Measurements from ENCODE around the gene DPP8.
"Not testable (repeated sequence)": the region's sequence is repeated elsewhere in the genome, so short reads cannot be mapped to it uniquely, and the experiment has no call there.

DPP8 gene

DNA sequence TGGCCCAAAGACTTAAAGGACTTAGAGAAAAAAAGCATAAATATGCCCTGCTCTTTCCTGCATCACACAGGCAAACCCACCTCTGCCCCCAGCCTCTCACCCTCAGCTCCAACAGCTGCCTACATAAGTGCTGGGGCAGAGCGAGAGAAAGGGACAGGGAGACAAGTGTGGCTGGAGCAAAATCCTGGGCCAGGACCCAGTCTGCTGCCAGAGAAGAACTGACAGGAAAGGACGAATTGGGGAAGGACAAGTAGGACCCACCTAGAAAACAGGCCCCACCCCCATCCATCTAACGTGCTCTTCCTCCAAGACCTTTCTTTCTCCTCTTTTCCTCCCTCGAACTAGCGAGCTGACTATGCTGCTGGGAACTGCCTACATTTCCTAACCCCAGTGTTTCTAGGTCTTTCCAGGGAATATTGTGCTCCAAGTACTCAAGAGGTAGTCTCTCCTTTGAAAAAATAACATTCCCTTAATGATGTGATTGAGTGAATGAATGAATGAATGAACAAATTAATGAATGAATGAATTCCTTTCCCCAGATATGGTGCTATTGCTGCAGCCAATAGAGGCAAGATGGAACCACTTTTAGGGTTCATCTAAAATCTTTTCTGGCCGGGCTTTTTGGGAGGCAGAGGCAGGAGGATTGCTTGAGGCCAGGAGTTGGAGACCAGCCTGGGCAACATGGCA, 113.2 kb downstream of the DPP8 start:
- Histone ChIP-seq H3K36me3 (ENCODE audit: control insufficient read depth in 2 of 2, insufficient read depth in 2 of 2, low read length in 2 of 2) (no peaks in the 10 kb centered on the region), H3K9ac (ENCODE audit: low read length in 2 of 2) (no peak overlapping the region), H3K27ac (ENCODE audit: low read length) (no peak overlapping the region), H3K4me3 (ENCODE audit: low read length in 2 of 2) (no peak overlapping the region), H3K9me3 (ENCODE audit: control insufficient read depth in 2 of 2, low read length in 2 of 2) (no peaks in the 10 kb centered on the region), H3K4me1 (ENCODE audit: control insufficient read depth, insufficient read depth, low read length) (no peaks in the 10 kb centered on the region), H3K27me3 (ENCODE audit: control insufficient read depth in 1 of 2, insufficient read depth in 2 of 2, low read length in 2 of 2) (peaks cover 7 to 13% of the 10 kb centered on the region in 2 donors)

DNA sequence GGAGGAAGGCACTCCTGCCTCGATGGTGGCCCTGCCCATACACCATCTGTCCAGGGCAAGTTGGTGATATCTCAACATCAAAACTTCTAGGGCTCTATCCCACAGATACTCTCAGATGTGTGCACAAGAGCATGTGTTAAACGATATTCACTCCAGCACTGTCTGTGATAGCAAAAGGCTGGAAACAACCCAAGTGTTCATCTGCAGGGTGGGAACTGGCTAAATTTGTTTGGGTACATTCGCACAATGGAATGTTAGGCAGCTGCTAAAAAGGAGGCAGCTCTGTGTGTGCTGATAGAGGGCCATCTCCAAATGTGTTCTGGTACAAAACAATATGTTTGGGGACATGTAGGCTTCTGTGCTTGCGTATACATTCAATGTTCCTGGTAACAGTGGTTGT, 114.5 kb downstream of the DPP8 start:
- Histone ChIP-seq H3K9ac (ENCODE audit: low read length in 2 of 2) (no peak overlapping the region), H3K27ac (ENCODE audit: low read length) (no peak overlapping the region), H3K27me3 (ENCODE audit: control insufficient read depth in 1 of 2, insufficient read depth in 2 of 2, low read length in 2 of 2) (peaks cover 7 to 11% of the 10 kb centered on the region in 2 donors), H3K9me3 (ENCODE audit: control insufficient read depth in 2 of 2, low read length in 2 of 2) (no peaks in the 10 kb centered on the region), H3K4me3 (ENCODE audit: low read length in 2 of 2) (no peak overlapping the region), H3K36me3 (ENCODE audit: control insufficient read depth in 2 of 2, insufficient read depth in 2 of 2, low read length in 2 of 2) (no peaks in the 10 kb centered on the region), H3K4me1 (ENCODE audit: control insufficient read depth, insufficient read depth, low read length) (no peaks in the 10 kb centered on the region)

DNA sequence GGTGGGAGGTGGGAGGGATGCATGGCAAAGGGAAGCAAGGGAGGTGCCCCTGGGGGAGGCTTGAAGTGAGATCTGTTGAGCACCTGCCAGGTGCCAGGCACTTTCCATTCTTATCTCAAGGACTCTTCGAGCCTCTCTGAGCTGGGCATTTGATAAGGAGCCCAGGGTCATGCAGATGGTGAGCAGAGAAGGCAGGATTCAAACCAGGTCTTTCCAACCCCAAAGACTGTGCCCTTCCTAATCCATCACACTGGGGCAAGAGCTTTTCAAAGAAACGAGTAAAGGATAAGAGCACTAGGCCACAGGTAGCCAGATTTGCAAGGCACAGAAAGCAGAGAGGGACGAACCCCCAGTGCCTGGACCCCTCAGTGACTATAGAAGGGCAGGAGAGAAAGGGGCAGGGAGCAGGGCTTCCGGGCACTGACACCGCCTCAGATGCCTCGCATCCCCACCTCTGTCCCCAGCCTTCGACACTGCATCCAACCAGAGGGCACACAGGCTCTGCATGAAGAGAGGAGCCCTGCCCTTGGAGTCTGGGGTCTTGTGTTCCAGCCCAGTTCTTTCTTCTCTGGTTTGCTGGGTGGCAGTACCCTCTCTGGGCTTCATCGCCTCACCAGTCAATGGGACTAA, 115.8 kb downstream of the DPP8 start:
- Histone ChIP-seq H3K9me3 (ENCODE audit: control insufficient read depth in 2 of 2, low read length in 2 of 2) (no peaks in the 10 kb centered on the region), H3K27ac (ENCODE audit: low read length) (no peak overlapping the region), H3K4me1 (ENCODE audit: control insufficient read depth, insufficient read depth, low read length) (no peaks in the 10 kb centered on the region), H3K27me3 (ENCODE audit: control insufficient read depth in 1 of 2, insufficient read depth in 2 of 2, low read length in 2 of 2) (peaks cover 13 to 17% of the 10 kb centered on the region in 2 donors), H3K9ac (ENCODE audit: low read length in 2 of 2) (no peak overlapping the region), H3K36me3 (ENCODE audit: control insufficient read depth in 2 of 2, insufficient read depth in 2 of 2, low read length in 2 of 2) (no peaks in the 10 kb centered on the region), H3K4me3 (ENCODE audit: low read length in 2 of 2) (no peak overlapping the region)

DNA sequence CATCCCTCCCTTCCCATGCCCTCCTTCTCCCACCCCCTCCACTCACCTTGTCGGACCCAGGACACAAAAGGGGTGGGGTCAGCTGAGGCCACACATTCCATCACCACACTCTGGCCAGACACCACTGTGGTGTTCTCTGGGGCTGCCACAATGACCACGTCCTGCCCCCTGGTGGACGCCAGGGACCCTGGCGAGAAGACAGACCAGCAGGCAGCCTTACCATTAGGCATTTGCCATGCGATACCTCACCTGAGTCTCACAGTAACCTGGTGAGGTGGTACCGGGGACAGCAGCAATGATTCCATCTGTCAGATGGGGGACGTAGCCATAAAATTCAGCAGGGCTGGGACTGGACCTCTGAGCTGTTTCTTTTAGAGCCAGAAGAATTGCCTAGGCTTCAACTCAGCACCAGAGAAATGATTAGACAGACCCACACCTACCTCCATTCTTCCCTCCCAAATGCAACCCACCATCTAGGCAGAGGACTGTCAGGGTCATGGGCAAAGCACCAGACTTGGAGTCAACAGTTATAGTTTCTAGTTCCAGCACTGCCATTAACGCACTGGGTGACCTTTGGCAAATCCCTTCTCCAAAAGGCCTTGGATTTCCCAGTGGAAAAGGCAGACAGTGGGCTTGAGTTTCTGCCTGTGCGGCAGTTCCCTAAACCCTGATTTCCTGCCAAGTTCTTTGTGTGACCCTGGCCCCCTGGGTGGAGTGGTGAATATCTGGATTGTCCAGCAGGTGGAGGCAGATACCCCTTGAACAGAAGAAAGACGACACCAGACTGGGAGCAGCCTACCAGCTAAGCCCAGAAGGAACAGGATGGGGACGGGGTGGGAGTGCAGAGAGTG, 116.5 kb downstream of the DPP8 start:
- Histone ChIP-seq H3K9ac (ENCODE audit: low read length in 2 of 2) (no peak overlapping the region), H3K4me1 (ENCODE audit: control insufficient read depth, insufficient read depth, low read length) (no peaks in the 10 kb centered on the region), H3K4me3 (ENCODE audit: low read length in 2 of 2) (no peak overlapping the region), H3K36me3 (ENCODE audit: control insufficient read depth in 2 of 2, insufficient read depth in 2 of 2, low read length in 2 of 2) (no peaks in the 10 kb centered on the region), H3K9me3 (ENCODE audit: control insufficient read depth in 2 of 2, low read length in 2 of 2) (no peaks in the 10 kb centered on the region), H3K27ac (ENCODE audit: low read length) (no peak overlapping the region), H3K27me3 (ENCODE audit: control insufficient read depth in 1 of 2, insufficient read depth in 2 of 2, low read length in 2 of 2) (peaks cover 18 to 22% of the 10 kb centered on the region in 2 donors)

DNA sequence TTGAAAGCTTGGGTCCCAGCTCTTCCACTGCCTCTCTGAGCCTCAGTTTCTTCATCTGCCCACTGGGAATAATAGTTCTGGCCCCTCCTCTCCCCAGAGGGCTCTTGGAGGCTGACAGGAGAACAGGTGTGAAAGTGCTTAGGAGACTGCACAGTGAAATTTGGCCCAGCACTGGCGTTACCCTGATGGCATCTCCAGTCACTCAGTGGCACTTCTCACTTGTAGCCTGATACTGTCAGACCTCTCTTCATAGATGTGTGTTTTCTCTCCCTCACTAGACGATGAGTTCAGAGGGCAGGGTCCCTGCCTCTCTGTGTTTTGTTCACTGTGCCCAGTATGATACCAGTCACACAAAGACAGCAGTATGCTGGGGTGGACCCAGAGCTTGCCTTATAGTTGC, 117.5 kb downstream of the DPP8 start:
- peaks cover 26 to 29% of the 10 kb centered on the region in 2 donors for H3K27me3 ChIP-seq (ENCODE audit: control insufficient read depth in 1 of 2, insufficient read depth in 2 of 2, low read length in 2 of 2)

DNA sequence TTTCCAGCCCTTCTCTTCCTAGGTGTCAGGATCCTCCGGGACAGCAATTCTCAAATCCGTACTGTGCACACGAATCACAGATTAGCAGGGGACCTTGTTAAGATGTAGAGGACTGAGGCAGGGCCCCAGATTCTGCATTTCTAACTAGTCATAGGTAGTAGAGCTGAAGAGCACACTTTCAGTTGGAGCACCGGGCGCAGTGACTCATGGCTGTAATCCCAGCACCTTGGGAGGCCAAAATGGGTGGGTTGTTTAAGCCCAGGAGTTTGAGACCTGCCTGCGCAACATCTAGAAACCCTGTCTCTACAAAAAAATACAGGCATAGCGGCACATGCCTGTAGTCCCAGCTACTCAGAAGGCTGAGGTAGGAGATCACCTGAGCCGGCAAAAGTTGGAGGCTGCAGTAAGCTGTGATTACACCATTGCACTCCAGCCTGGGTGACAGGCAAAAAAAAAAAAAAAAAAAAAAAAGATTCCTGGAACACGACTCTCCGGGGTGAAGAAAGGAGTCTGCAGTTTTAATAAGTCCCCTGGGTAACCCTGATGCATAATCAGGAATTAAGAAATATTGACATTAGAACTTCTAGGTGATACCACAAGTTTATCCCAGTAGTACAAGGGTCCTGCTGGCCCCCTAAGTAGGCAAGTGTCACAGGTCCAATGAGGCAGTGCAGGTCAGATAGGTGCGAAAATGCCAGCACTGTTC, 118.3 kb downstream of the DPP8 start:
- Histone ChIP-seq H3K27me3 (ENCODE audit: control insufficient read depth in 1 of 2, insufficient read depth in 2 of 2, low read length in 2 of 2) (peaks cover 33 to 34% of the 10 kb centered on the region in 2 donors), H3K4me1 (ENCODE audit: control insufficient read depth, insufficient read depth, low read length) (peaks cover 3% of the 10 kb centered on the region), H3K27ac (ENCODE audit: low read length) (no peak overlapping the region), H3K4me3 (ENCODE audit: low read length in 2 of 2) (no peak overlapping the region), H3K9me3 (ENCODE audit: control insufficient read depth in 2 of 2, low read length in 2 of 2) (no peaks in the 10 kb centered on the region), H3K9ac (ENCODE audit: low read length in 2 of 2) (no peak overlapping the region), H3K36me3 (ENCODE audit: control insufficient read depth in 2 of 2, insufficient read depth in 2 of 2, low read length in 2 of 2) (no peaks in the 10 kb centered on the region)

More for the DNA sequence above, 117.5 kb downstream of the DPP8 start:
- Histone ChIP-seq H3K4me3 (ENCODE audit: low read length in 2 of 2) (no peak overlapping the region), H3K36me3 (ENCODE audit: control insufficient read depth in 2 of 2, insufficient read depth in 2 of 2, low read length in 2 of 2) (no peaks in the 10 kb centered on the region), H3K9me3 (ENCODE audit: control insufficient read depth in 2 of 2, low read length in 2 of 2) (no peaks in the 10 kb centered on the region), H3K4me1 (ENCODE audit: control insufficient read depth, insufficient read depth, low read length) (peaks cover 3% of the 10 kb centered on the region), H3K27ac (ENCODE audit: low read length) (no peak overlapping the region), H3K9ac (ENCODE audit: low read length in 2 of 2) (no peak overlapping the region)

DNA sequence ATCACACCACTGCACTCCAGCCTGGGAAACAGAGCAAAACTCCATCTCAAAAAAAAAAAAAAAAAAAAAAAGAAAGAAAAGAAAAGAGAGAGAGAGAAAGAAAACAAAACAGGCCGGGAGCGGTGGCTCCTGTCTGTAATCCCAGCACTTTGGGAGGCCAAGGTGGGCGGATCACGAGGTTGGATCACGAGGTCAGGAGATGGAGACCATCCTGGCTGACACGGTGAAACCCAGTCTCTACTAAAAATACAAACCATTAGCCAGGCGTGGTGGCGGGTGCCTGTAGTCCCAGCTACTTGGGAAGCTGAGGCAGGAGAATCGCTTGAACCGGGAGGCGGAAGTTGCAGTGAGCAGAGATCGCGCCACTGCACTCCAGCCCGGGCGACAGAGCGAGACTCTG, 119.0 kb downstream of the DPP8 start:
- peaks cover 30 to 36% of the 10 kb centered on the region in 2 donors for H3K27me3 ChIP-seq (ENCODE audit: control insufficient read depth in 1 of 2, insufficient read depth in 2 of 2, low read length in 2 of 2)
- H3K36me3 ChIP-seq (ENCODE audit: control insufficient read depth in 2 of 2, insufficient read depth in 2 of 2, low read length in 2 of 2); H3K4me3 ChIP-seq (ENCODE audit: low read length in 2 of 2); H3K9ac ChIP-seq (ENCODE audit: low read length in 2 of 2); H3K27ac ChIP-seq (ENCODE audit: low read length); H3K4me1 ChIP-seq (ENCODE audit: control insufficient read depth, insufficient read depth, low read length); H3K9me3 ChIP-seq (ENCODE audit: control insufficient read depth in 2 of 2, low read length in 2 of 2): not testable (repeated sequence)

DNA sequence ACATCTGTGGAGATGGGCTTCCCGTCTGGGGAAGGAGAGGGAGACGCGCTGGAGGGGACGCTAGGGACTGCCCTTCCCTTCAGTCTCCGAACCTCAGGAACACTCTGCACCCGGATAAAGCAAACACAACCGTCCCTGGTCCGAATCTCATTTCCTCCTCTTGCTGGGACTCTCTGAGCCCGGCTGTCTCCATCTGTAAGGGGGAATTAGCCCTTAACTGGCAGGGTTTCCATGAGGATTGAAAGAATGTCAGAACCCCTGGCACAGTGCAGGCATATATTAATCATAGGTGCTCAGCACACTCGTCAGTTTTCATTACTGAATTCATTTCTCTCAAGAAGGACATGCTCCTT, 120.5 kb downstream of the DPP8 start:
- Histone ChIP-seq H3K36me3 (ENCODE audit: control insufficient read depth in 2 of 2, insufficient read depth in 2 of 2, low read length in 2 of 2) (no peaks in the 10 kb centered on the region), H3K9me3 (ENCODE audit: control insufficient read depth in 2 of 2, low read length in 2 of 2) (no peaks in the 10 kb centered on the region), H3K4me1 (ENCODE audit: control insufficient read depth, insufficient read depth, low read length) (peaks cover 3% of the 10 kb centered on the region), H3K9ac (ENCODE audit: low read length in 2 of 2) (no peak overlapping the region), H3K27ac (ENCODE audit: low read length) (no peak overlapping the region), H3K27me3 (ENCODE audit: control insufficient read depth in 1 of 2, insufficient read depth in 2 of 2, low read length in 2 of 2) (peaks cover 25 to 36% of the 10 kb centered on the region in 2 donors), H3K4me3 (ENCODE audit: low read length in 2 of 2) (no peak overlapping the region)

DNA sequence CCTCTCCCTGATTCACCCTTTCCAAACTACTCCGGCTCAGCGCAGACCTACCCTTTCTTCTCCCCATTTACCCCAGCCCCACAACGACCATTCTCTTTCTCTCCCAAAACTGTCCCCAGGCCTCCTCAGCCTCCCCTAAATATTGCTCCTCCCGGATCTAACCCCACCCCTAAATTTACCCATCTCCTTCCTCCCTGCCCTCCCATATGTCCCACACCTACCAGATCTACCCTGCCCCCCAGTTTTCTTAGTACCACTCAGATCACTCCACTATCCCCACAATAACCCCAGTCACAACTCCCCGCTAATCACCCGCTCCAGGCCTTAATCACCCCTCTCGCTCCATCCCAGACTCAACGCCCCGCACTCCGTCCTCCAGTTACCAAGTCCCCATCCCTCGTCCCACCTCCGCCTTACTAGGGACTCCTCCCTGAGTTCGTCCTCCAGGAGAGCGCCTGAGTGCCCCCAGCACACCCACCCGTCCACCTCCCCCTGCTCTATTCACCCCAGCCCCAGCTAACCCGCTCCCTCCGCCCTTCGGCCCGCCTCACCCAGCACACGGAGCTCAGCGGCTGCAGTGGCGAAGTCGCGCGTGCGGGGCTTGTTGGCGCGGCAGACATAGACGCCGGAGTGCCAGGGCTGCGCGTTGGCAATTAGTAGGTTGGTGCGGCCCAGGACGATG, 121.1 kb downstream of the DPP8 start:
- Histone ChIP-seq H3K27me3 (ENCODE audit: control insufficient read depth in 1 of 2, insufficient read depth in 2 of 2, low read length in 2 of 2) (peaks cover 25 to 30% of the 10 kb centered on the region in 2 donors), H3K36me3 (ENCODE audit: control insufficient read depth in 2 of 2, insufficient read depth in 2 of 2, low read length in 2 of 2) (no peaks in the 10 kb centered on the region), H3K9ac (ENCODE audit: low read length in 2 of 2) (no peak overlapping the region), H3K9me3 (ENCODE audit: control insufficient read depth in 2 of 2, low read length in 2 of 2) (no peaks in the 10 kb centered on the region), H3K4me3 (ENCODE audit: low read length in 2 of 2) (no peak overlapping the region), H3K4me1 (ENCODE audit: control insufficient read depth, insufficient read depth, low read length) (peaks cover 3% of the 10 kb centered on the region), H3K27ac (ENCODE audit: low read length) (no peak overlapping the region)

DNA sequence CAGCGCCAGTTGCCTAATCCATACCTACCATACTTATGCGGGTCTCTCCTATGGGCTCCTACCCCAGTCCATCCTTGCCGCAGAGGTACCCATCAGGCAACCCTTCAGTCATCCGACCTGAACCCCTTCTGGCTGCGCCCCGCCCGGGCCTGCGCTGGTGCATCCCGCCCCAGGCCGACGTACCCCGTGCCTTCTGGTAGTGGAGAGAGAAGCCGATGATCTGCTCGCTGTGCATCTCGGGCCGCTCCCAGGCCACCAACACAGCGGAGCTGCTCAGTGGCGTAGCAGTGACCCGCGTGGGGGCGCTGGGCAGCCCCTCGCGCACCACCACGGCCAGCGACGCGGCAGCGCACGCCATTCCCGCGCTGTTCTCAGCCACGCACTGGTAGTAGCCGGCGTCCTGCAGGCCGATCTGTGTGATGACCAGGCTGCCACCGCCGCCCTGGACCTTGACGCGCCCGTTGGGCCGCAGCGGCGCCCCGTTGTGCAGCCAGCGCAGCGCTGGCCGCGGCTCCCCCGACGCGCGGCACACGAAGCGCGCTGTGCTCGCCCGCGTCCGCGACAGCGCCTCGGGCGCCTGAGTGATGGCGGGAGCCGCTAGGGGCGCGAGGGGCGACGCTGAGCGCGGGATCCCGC, 121.8 kb downstream of the DPP8 start:
- H3K27me3 ChIP-seq (ENCODE audit: control insufficient read depth in 1 of 2, insufficient read depth in 2 of 2, low read length in 2 of 2): peaks cover 23 to 30% of the 10 kb centered on the region in 2 donors
- H3K36me3 ChIP-seq (ENCODE audit: control insufficient read depth in 2 of 2, insufficient read depth in 2 of 2, low read length in 2 of 2): no peaks in the 10 kb centered on the region
- H3K9ac ChIP-seq (ENCODE audit: low read length in 2 of 2): no peak overlapping the region
- peaks cover 3% of the 10 kb centered on the region for H3K4me1 ChIP-seq (ENCODE audit: control insufficient read depth, insufficient read depth, low read length)
- H3K27ac ChIP-seq (ENCODE audit: low read length): no peak overlapping the region
- no peak overlapping the region for H3K4me3 ChIP-seq (ENCODE audit: low read length in 2 of 2)
- H3K9me3 ChIP-seq (ENCODE audit: control insufficient read depth in 2 of 2, low read length in 2 of 2): no peaks in the 10 kb centered on the region
